BJ (cell line): ENCODE data around the gene PTPRG. TPM values are rescaled to one million over a fixed set of nuclear protein-coding genes. Genes with fewer than 3 reads are reported as not detected.

Source experiments
- CTCF ChIA-PET: fragments of 350-600 bp; formaldehyde crosslinking; extraction: SDS; loops from one replicate; lab custom pipeline; 2021; ENCODE audit warnings: antibody characterized with exemption, inconsistent platforms; lab: Yijun Ruan, JAX
- POLR2A ChIA-PET: fragments of 300-600 bp; sonication (Branson Sonifier 250); formaldehyde crosslinking; extraction: SDS; loops from one replicate; lab custom pipeline; 2021; ENCODE audit warnings: antibody characterized with exemption; lab: Charles Lee
- DNase-seq: peaks from one replicate; pipeline ENCODE4 v3.0.0-alpha.2; 2011; ENCODE audit warnings: low read depth
- H3K27me3 ChIP-seq: 2 replicates; pipeline ENCODE4 v1.6.0; 2011; ENCODE audit warnings: low read length; ENCODE audit not compliant: control insufficient read depth, insufficient read depth
- H3K36me3 ChIP-seq: 2 replicates; pipeline ENCODE4 v1.5.1; 2011; ENCODE audit warnings: low read length; ENCODE audit not compliant: control insufficient read depth, insufficient read depth
- H3K4me3 ChIP-seq: 2 replicates; pipeline ENCODE4 v1.5.1; 2011; ENCODE audit warnings: low read depth, mild to moderate bottlenecking, control low read depth, low read length
- polyA plus RNA-seq: library from polyadenylated mRNA; depleted of rRNA; stranded (reverse); fragments of >200 nt; gene quantifications from 2 replicates; pipeline ENCODE4 v1.2.3, GENCODE V29; 2011
- TF ChIP-seq, protein P1 (sequence below): IDR thresholded peaks from 2 replicates; pipeline ENCODE4 v1.5.1; 2011; ENCODE audit warnings: low read depth, mild to moderate bottlenecking, control low read depth, inconsistent platforms, low read length, moderate library complexity; ENCODE audit not compliant: insufficient read depth

PTPRG gene
- polyA plus RNA-seq, 1 experiment = 20.8 TPM

DNA sequence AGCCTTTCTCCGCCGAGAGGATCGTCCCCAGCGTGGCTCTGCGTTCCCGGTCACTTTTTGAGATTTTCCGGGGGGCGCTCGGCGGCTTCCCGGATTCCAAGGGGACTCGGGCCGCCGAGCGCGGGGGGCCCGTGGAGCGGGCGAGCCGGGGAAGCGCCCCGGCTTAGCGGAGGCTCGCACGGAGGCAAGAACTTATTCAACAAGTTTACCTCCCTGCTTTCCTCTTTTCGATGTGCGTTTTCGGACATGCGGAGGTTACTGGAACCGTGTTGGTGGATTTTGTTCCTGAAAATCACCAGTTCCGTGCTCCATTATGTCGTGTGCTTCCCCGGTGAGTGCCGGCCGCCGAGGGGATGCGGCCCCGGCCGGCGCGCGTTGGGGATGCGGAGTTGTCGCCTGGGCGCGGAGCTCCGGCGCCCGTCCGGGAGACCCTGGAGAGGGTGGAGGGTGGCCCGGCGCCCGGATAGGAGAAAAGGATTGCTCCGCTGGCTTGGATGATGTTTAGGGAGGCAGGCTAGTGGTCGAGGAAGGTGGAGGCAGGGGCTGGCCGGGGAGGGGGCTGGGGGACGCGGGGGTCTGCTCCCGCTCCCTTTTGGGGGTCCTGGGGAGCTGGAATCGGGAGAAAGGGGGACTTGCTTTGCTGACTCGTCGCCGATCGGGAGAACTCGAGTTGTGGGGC, 810 bp downstream of the PTPRG start:
- ChIA-PET POLR2A (interaction anchor here (0.6 to 0.7 kb wide), 4 partner anchors 22 to 1799 kb away, joined by 4 to 15 read pairs (median 6); no protein-coding TSS in a partner anchor), CTCF (interaction anchor here (1.2 to 3.1 kb wide), 2 partner anchors 15 to 625 kb away, joined by 3 to 12 read pairs; no protein-coding TSS in a partner anchor)
- DNase-seq = no peak
- TF ChIP-seq, protein P1, sequence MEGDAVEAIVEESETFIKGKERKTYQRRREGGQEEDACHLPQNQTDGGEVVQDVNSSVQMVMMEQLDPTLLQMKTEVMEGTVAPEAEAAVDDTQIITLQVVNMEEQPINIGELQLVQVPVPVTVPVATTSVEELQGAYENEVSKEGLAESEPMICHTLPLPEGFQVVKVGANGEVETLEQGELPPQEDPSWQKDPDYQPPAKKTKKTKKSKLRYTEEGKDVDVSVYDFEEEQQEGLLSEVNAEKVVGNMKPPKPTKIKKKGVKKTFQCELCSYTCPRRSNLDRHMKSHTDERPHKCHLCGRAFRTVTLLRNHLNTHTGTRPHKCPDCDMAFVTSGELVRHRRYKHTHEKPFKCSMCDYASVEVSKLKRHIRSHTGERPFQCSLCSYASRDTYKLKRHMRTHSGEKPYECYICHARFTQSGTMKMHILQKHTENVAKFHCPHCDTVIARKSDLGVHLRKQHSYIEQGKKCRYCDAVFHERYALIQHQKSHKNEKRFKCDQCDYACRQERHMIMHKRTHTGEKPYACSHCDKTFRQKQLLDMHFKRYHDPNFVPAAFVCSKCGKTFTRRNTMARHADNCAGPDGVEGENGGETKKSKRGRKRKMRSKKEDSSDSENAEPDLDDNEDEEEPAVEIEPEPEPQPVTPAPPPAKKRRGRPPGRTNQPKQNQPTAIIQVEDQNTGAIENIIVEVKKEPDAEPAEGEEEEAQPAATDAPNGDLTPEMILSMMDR = no peak
- H3K4me3 ChIP-seq = peak overlapping the region; percentile 69
- H3K36me3 ChIP-seq = no peaks in the 10 kb centered on the region
- H3K27me3 ChIP-seq = no peaks in the 10 kb centered on the region; the same call in 1 of the 2 replicates

DNA sequence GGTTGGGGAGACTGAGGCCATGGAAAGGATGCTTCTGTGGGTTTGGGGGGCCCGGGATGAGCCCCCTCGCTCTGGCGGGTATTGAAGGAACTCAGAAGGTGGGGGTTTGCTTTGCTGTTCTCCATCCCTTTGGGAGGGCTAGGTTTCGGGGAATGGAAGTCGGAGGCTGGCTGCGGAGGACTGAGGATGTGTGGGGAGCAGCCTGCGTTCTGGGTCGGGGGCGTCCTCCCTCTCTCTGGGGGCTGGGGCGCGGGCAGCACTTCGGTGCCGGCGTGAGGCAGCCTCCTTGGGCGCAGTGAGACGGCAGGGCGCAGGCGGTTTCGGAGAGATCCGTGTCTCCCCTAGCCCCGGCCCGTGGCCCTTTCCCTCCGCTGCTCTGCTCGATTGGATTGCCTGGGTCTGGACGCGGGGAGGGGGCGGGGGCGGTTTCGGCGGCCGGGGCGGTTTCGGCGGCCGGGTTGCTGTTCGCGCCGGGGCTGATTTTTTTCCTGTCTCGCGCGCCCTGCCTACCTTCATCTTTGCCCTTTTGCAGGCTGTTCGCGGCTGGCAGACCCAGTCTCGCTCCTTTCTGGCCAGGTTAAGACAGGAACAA, 1.4 kb downstream of the PTPRG start:
- TF ChIP-seq, protein P1 = no peak
- Histone ChIP-seq H3K36me3 (no peaks in the 10 kb centered on the region), H3K4me3 (peak overlapping the region; percentile 69), H3K27me3 (no peaks in the 10 kb centered on the region; the same call in 1 of the 2 replicates)
- POLR2A ChIA-PET = no interaction called here
- CTCF ChIA-PET = interaction anchor here (1.2 to 4.7 kb wide), 5 partner anchors 10 to 625 kb away, joined by 3 to 35 read pairs (median 12); no protein-coding TSS in a partner anchor
- no peak for DNase-seq

DNA sequence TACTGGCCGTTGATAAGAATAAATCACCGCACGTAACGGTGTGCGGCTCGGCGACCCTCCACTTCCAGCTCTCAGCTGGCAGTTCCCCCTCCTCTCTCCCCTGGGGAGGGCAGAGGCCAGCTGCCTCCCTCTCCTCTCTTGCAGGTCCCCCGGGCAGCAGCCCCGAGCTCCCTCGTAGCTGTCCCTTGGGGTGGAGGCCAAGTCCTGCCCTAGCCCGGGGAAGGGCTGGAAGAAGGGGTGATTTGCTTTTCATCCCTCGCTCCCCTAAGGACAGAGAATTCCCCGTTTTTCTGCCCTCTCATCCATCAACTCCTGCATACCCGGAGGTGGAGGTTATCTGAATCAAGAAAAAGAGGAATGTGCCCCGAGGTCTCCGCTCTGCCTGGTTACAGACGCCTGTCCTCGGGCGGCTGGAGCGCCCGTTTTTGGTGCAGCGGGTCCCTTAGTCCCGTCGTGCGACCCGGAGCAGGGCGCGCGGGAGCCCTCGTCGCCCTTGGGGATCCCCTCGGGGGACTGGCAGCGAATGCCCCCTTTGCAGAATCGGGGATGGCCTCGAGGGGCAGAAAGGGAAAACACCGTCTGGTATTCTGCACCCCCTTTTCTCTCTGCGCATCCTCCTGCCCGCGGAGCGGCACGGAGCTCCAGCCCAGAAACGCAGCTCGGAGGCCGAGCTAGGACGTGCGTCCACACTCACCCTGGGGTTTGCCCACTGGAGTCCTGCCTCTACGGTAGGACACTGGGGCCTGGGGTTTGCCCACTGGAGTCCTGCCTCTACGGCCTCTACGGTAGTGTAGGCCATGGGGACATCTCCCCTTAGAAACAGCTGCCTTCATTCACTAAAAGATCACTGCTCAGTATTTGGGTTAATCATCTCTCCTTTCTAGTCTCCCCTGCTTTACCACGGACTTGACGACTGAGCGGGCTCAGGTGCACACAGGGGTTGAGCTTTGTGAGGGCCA, 2.2 kb downstream of the PTPRG start:
- ChIA-PET POLR2A (no interaction called here), CTCF (interaction anchor here (0.6 to 4.7 kb wide), 40 partner anchors 10 to 628 kb away, joined by 3 to 35 read pairs (median 4); no protein-coding TSS in a partner anchor)
- Histone ChIP-seq H3K27me3 (no peaks in the 10 kb centered on the region), H3K4me3 (peak overlapping the region; percentile 69), H3K36me3 (no peaks in the 10 kb centered on the region)
- TF ChIP-seq, protein P1 = no peak
- no peak for DNase-seq

DNA sequence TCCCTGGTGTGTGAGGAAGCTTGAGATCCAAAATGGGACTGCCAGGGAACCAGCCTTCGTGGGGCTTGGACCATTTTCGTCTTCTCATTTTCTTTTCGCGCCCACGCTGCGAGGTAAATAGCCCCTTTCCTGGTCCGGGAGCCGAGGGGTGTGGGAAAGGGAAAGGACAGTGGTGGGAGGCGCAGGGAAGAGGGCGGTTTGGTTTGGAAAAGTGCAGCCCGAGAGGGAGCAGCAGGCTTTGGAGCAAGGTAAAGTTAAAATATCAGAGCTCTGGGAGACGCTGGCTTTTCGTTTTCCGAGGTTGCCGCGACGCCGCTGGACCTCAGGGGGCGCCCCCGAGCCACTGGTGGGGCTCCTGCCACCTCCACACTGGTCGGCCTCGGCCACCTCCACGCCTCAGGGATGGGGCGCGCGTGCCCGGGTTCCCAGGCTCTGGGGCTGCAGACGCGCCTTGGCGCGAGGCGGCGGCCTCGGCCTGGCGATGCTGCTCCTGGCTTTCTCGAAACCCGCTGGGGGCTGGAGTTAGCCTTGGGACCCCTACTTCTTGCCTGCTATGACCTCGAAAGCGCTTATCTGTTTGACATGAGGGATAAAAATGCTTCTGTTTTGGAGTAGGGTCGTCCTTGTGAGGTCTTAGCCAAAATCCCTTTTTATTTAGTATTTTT, 3.2 kb downstream of the PTPRG start:
- POLR2A ChIA-PET = no interaction called here
- CTCF ChIA-PET = interaction anchor here (0.6 to 4.7 kb wide), 48 partner anchors 9 to 627 kb away, joined by 3 to 35 read pairs (median 4); no protein-coding TSS in a partner anchor
- Histone ChIP-seq H3K36me3 (no peaks in the 10 kb centered on the region), H3K4me3 (peak overlapping the region; percentile 69), H3K27me3 (no peaks in the 10 kb centered on the region)
- no peak for DNase-seq
- TF ChIP-seq, protein P1 = peak; percentile 85
